Astrocyte (in vitro differentiated cells and primary cell): Measurements from ENCODE around the gene KIF3B. TPM values are rescaled to one million over a fixed set of nuclear protein-coding genes. Genes with fewer than 3 reads are reported as not detected.
"Not testable (repeated sequence)": the region's sequence is repeated elsewhere in the genome, so short reads cannot be mapped to it uniquely, and the experiment has no call there.

ENCODE experiments used
- DNase-seq: peaks from one replicate; pipeline ENCODE4 v3.0.0-alpha.2; 2010; ENCODE audit warnings: low read depth
- FAIRE-seq: peaks from 2 replicates; lab custom pipeline; 2011; peaks lifted over from hg19 to GRCh38; lab: Jason Lieb, UNC
- H2AFZ ChIP-seq: 2 replicates; pipeline ENCODE4 v1.6.0; 2012; ENCODE audit warnings: low read depth, low read length, inconsistent platforms
- H3K27ac ChIP-seq: 2 replicates; pipeline ENCODE4 v1.5.1; 2011; ENCODE audit warnings: low read depth, low read length, inconsistent platforms
- H3K27me3 ChIP-seq: 2 replicates; pipeline ENCODE4 v1.6.0; 2011; ENCODE audit warnings: low read length, inconsistent platforms; ENCODE audit not compliant: insufficient read depth
- H3K36me3 ChIP-seq: 2 replicates; pipeline ENCODE4 v1.5.1; 2011; ENCODE audit warnings: low read length, inconsistent platforms; ENCODE audit not compliant: insufficient read depth
- H3K4me1 ChIP-seq: 2 replicates; pipeline ENCODE4 v1.5.1; 2011; ENCODE audit warnings: low read length, inconsistent platforms; ENCODE audit not compliant: insufficient read depth
- H3K4me2 ChIP-seq: 2 replicates; pipeline ENCODE4 v1.6.0; 2012; ENCODE audit warnings: low read length, inconsistent platforms
- H3K4me3 ChIP-seq: 2 replicates; pipeline ENCODE4 v1.5.1; 2011; ENCODE audit warnings: low read depth, mild to moderate bottlenecking, low read length, inconsistent platforms; ENCODE audit not compliant: insufficient read depth
- H3K79me2 ChIP-seq: 2 replicates; pipeline ENCODE4 v1.6.0; 2012; ENCODE audit warnings: mild to moderate bottlenecking, low read length, inconsistent platforms; ENCODE audit not compliant: insufficient read depth
- H3K9ac ChIP-seq: 2 replicates; pipeline ENCODE4 v1.6.0; 2012; ENCODE audit warnings: mild to moderate bottlenecking, low read length, inconsistent platforms
- H3K9me3 ChIP-seq: 2 replicates; pipeline ENCODE4 v1.5.1; 2012; ENCODE audit warnings: low read depth, mild to moderate bottlenecking, low read length, inconsistent platforms; ENCODE audit not compliant: insufficient read depth
- H4K20me1 ChIP-seq: 2 replicates; pipeline ENCODE4 v1.6.0; 2012; ENCODE audit warnings: low read length, inconsistent platforms; ENCODE audit not compliant: insufficient read depth
- H3K27ac Mint-ChIP-seq: one replicate; pipeline ENCODE4 v1.8.0; 2021; ENCODE audit warnings: mild to moderate bottlenecking, mixed read lengths; ENCODE audit not compliant: unreplicated experiment
- H3K27me3 Mint-ChIP-seq: one replicate; pipeline ENCODE4 v1.8.0; 2021; ENCODE audit warnings: low read depth, mixed read lengths; ENCODE audit not compliant: unreplicated experiment
- H3K36me3 Mint-ChIP-seq: one replicate; pipeline ENCODE4 v1.8.0; 2021; ENCODE audit warnings: low read depth, mixed read lengths; ENCODE audit not compliant: unreplicated experiment
- H3K4me1 Mint-ChIP-seq: one replicate; pipeline ENCODE4 v1.8.0; 2021; ENCODE audit warnings: low read depth, mixed read lengths; ENCODE audit not compliant: unreplicated experiment
- H3K4me3 Mint-ChIP-seq: one replicate; pipeline ENCODE4 v1.8.0; 2021; ENCODE audit warnings: mild to moderate bottlenecking, moderate library complexity, mixed read lengths; ENCODE audit not compliant: unreplicated experiment
- H3K9me3 Mint-ChIP-seq: one replicate; pipeline ENCODE4 v1.8.0; 2021; ENCODE audit warnings: mild to moderate bottlenecking, mixed read lengths; ENCODE audit not compliant: unreplicated experiment
- EZH2 ChIP-seq: IDR thresholded peaks from 2 replicates; pipeline ENCODE4 v1.6.1; 2012; ENCODE audit warnings: mild to moderate bottlenecking, low read length, inconsistent platforms; ENCODE audit not compliant: insufficient read depth
- total RNA-seq: library from RNA; stranded (reverse); gene quantifications from 2 replicates; pipeline ENCODE4 v1.2.1, GENCODE V29; 2021
- TF ChIP-seq, protein P1 (sequence below): IDR thresholded peaks from 2 replicates; pipeline ENCODE4 v1.5.1; 2011; ENCODE audit warnings: low read depth, mild to moderate bottlenecking, inconsistent platforms, low read length, moderate library complexity; ENCODE audit not compliant: insufficient read depth

The KIF3B gene
- total RNA-seq, 1 donor from 2014 or later = 28.5 TPM

DNA sequence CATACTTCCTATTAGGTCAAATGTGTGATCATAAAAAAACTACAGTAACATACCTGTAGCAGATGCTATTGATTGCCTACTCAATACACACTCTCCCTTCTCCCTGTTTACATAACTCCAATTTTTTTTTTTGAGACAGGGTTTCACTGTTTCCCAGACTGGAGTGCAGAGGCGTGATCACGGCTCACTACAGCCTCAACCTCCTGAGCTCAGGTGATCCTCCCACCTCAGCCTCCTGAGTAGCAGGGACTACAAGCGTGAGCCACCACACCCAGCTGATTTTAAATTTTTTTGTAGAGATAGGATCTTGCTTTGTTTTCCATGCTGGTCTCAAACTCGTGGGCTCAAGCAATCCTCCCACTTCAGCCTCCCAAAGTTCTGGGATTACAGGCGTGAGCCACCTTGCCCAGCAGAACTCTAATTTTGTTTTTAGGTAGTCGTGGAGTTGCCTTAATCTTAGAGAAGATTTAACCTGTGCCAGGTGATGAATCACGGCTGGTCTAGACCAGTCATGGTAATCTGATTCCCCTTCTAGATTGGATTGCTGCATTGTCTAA, 14.0 kb upstream of the KIF3B start:
- no peak overlapping the region for H2AFZ ChIP-seq
- FAIRE-seq = no peak
- H3K27ac Mint-ChIP-seq = no peak overlapping the region
- no peaks in the 10 kb centered on the region for H3K36me3 ChIP-seq
- no peaks in the 10 kb centered on the region for H3K9me3 ChIP-seq
- no peaks in the 10 kb centered on the region for H3K4me1 Mint-ChIP-seq
- no peaks in the 10 kb centered on the region for H3K4me1 ChIP-seq
- no peak overlapping the region for H3K27ac ChIP-seq
- H3K36me3 Mint-ChIP-seq = no peaks in the 10 kb centered on the region
- no peaks in the 10 kb centered on the region for H3K9me3 Mint-ChIP-seq
- no peak overlapping the region for H3K4me2 ChIP-seq
- no peak overlapping the region for H3K4me3 ChIP-seq
- H3K27me3 Mint-ChIP-seq = peaks cover 4% of the 10 kb centered on the region
- H3K9ac ChIP-seq = no peak overlapping the region
- H4K20me1 ChIP-seq = no peaks in the 10 kb centered on the region
- TF ChIP-seq EZH2 = no peak
- TF ChIP-seq, protein P1, sequence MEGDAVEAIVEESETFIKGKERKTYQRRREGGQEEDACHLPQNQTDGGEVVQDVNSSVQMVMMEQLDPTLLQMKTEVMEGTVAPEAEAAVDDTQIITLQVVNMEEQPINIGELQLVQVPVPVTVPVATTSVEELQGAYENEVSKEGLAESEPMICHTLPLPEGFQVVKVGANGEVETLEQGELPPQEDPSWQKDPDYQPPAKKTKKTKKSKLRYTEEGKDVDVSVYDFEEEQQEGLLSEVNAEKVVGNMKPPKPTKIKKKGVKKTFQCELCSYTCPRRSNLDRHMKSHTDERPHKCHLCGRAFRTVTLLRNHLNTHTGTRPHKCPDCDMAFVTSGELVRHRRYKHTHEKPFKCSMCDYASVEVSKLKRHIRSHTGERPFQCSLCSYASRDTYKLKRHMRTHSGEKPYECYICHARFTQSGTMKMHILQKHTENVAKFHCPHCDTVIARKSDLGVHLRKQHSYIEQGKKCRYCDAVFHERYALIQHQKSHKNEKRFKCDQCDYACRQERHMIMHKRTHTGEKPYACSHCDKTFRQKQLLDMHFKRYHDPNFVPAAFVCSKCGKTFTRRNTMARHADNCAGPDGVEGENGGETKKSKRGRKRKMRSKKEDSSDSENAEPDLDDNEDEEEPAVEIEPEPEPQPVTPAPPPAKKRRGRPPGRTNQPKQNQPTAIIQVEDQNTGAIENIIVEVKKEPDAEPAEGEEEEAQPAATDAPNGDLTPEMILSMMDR = no peak
- no peak for DNase-seq
- no peak overlapping the region for H3K4me3 Mint-ChIP-seq
- no peaks in the 10 kb centered on the region for H3K79me2 ChIP-seq
- no peaks in the 10 kb centered on the region for H3K27me3 ChIP-seq

DNA sequence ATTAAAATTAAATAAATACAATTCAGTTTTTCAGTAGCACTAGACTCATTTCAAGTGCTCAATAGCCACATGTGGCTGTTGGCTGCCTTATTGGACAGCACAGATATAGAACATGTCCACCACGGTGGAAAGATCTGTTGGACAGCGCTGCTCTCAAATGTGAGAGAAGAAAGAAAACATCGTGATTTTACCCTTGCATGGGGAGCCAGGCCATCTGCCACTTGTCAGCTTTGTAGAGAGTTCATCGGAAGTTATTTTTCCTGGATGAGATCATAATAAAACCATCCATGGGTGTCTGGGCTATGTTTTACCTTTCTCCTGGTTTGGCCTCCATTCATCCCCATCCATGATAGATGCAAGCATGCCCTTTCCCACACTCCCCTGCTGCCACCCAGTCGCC, 5.8 kb upstream of the KIF3B start:
- H3K36me3 ChIP-seq = no peaks in the 10 kb centered on the region
- H3K9ac ChIP-seq = no peak overlapping the region
- Mint-ChIP-seq H3K4me3 (no peak overlapping the region), H3K27me3 (peaks cover 4% of the 10 kb centered on the region), H3K9me3 (no peaks in the 10 kb centered on the region), H3K36me3 (no peaks in the 10 kb centered on the region), H3K27ac (no peak overlapping the region), H3K4me1 (no peaks in the 10 kb centered on the region)
- H3K27me3 ChIP-seq = no peaks in the 10 kb centered on the region
- H3K4me1 ChIP-seq = no peaks in the 10 kb centered on the region
- H3K4me3 ChIP-seq = no peak overlapping the region
- H3K9me3 ChIP-seq = no peaks in the 10 kb centered on the region
- H3K79me2 ChIP-seq = no peaks in the 10 kb centered on the region
- no peaks in the 10 kb centered on the region for H4K20me1 ChIP-seq
- DNase-seq = no peak
- H2AFZ ChIP-seq = no peak overlapping the region
- H3K4me2 ChIP-seq = no peak overlapping the region
- no peak for FAIRE-seq
- no peak overlapping the region for H3K27ac ChIP-seq
- TF ChIP-seq EZH2 = no peak
- TF ChIP-seq, protein P1 = no peak

DNA sequence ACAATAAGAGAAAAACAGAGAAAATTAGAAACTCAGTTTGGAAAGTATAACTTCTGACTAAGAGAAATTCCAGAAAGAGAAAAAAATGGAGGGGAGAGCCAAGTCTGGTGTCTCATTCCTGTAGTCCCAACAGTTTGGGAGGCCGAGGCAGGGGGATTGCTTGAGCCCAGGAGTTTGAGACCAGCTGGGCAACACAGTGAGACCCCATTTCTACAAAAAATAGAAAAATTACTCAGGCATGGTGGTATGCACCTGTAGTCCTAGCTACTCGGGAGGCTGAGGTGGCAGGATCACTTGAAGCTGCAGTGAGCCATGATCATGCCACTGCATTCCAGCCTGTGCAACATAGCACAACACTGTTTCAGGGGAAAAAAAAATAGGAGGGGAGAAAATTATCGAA, 3.1 kb upstream of the KIF3B start:
- TF ChIP-seq, protein P1 = no peak
- no peak for TF ChIP-seq EZH2
- H3K4me2 ChIP-seq = no peak overlapping the region
- no peaks in the 10 kb centered on the region for H4K20me1 ChIP-seq
- Mint-ChIP-seq H3K4me1 (peaks cover 5% of the 10 kb centered on the region), H3K27me3 (peaks cover 4% of the 10 kb centered on the region), H3K27ac (no peak overlapping the region), H3K9me3 (no peaks in the 10 kb centered on the region), H3K36me3 (no peaks in the 10 kb centered on the region), H3K4me3 (no peak overlapping the region)
- H2AFZ ChIP-seq = no peak overlapping the region
- H3K9ac ChIP-seq = no peak overlapping the region
- peaks cover 7% of the 10 kb centered on the region for H3K4me1 ChIP-seq
- H3K4me3 ChIP-seq = no peak overlapping the region
- H3K79me2 ChIP-seq = peaks cover 17% of the 10 kb centered on the region
- no peaks in the 10 kb centered on the region for H3K9me3 ChIP-seq
- no peak overlapping the region for H3K27ac ChIP-seq
- no peaks in the 10 kb centered on the region for H3K27me3 ChIP-seq
- no peak for DNase-seq
- no peaks in the 10 kb centered on the region for H3K36me3 ChIP-seq
- no peak for FAIRE-seq

DNA sequence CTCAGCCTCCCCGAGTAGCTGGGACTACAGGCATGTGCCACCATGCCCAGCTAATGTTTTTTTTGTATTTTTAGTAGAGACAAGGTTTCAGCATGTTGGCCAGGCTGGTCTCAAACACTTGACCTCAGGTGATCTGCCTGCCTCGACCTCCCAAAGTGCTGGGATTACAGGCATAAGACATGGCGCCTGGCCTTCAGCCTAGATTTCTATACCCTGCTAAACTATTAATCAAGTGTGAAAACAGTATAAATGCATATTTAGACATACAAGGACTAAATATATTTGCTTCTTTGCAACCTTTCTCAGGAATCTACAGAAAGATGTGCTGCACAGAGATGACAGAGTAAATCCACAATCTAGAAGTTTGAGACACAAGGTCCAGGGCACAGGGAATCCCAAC, 2.3 kb upstream of the KIF3B start:
- H3K4me2 ChIP-seq, H3K27ac ChIP-seq, H4K20me1 ChIP-seq, H3K36me3 ChIP-seq, H3K36me3 Mint-ChIP-seq, H3K27me3 ChIP-seq, H3K9ac ChIP-seq, H3K4me3 Mint-ChIP-seq, H3K4me3 ChIP-seq, H3K4me1 ChIP-seq, H3K27ac Mint-ChIP-seq, H3K9me3 ChIP-seq, DNase-seq, FAIRE-seq, H3K4me1 Mint-ChIP-seq, H2AFZ ChIP-seq, H3K27me3 Mint-ChIP-seq, H3K9me3 Mint-ChIP-seq: not testable (repeated sequence)
- peaks cover 24% of the 10 kb centered on the region for H3K79me2 ChIP-seq
